Hepatocyte (in vitro differentiated cells): Measurements from ENCODE around the gene NOC2L. TPM values are rescaled to one million over a fixed set of nuclear protein-coding genes. Genes with fewer than 3 reads are reported as not detected.
"Not testable (repeated sequence)": the region's sequence is repeated elsewhere in the genome, so short reads cannot be mapped to it uniquely, and the experiment has no call there.

Experiments
- DNase-seq: peaks from one replicate; pipeline ENCODE4 v3.0.0-alpha.2; 2016; ENCODE audit warnings: low spot score
- H2AFZ ChIP-seq: fragments of 200-600 bp; sonication (generic); 2 replicates; pipeline ENCODE4 v1.6.0; 2016; ENCODE audit warnings: antibody characterized with exemption, mild to moderate bottlenecking
- H3K27ac ChIP-seq: fragments of 200-600 bp; sonication (generic); 2 replicates; pipeline ENCODE4 v1.5.1; 2016; ENCODE audit warnings: mild to moderate bottlenecking
- H3K27me3 ChIP-seq: fragments of 200-600 bp; sonication (generic); 2 replicates; pipeline ENCODE4 v1.6.1; 2016
- H3K36me3 ChIP-seq: fragments of 200-600 bp; sonication (generic); replicated peaks from 2 replicates; pipeline ENCODE4 v1.5.1; 2016; ENCODE audit warnings: low read depth; ENCODE audit not compliant: insufficient read depth
- H3K4me1 ChIP-seq: fragments of 200-600 bp; sonication (generic); 2 replicates; pipeline ENCODE4 v1.5.1; 2016; ENCODE audit warnings: mild to moderate bottlenecking, moderate library complexity; ENCODE audit not compliant: insufficient read depth
- H3K4me2 ChIP-seq: fragments of 200-600 bp; sonication (generic); 2 replicates; pipeline ENCODE4 v1.6.0; 2016
- H3K4me3 ChIP-seq: fragments of 200-600 bp; sonication (generic); 2 replicates; pipeline ENCODE4 v1.5.1; 2016; ENCODE audit warnings: mild to moderate bottlenecking
- H3K79me2 ChIP-seq: fragments of 200-600 bp; sonication (generic); 2 replicates; pipeline ENCODE4 v1.6.0; 2017; ENCODE audit warnings: mild to moderate bottlenecking
- H3K9me2 ChIP-seq: fragments of 200-600 bp; sonication (generic); replicated peaks from 2 replicates; pipeline ENCODE4 v1.6.0; 2017; ENCODE audit warnings: mild to moderate bottlenecking; ENCODE audit not compliant: insufficient read depth
- H3K9me3 ChIP-seq: fragments of 200-600 bp; sonication (generic); 2 replicates; pipeline ENCODE4 v1.5.1; 2016; ENCODE audit warnings: low read depth, mild to moderate bottlenecking
- H4K20me1 ChIP-seq: fragments of 200-600 bp; sonication (generic); 2 replicates; pipeline ENCODE4 v1.6.0; 2016; ENCODE audit warnings: mild to moderate bottlenecking; ENCODE audit not compliant: insufficient read depth, poor library complexity, severe bottlenecking
- CTCF ChIP-seq: fragments of 200-600 bp; sonication (generic); IDR thresholded peaks from 2 replicates; pipeline ENCODE4 v1.5.1; 2016; ENCODE audit warnings: antibody characterized with exemption, mild to moderate bottlenecking; ENCODE audit not compliant: poor library complexity
- EZH2 ChIP-seq: fragments of 200-600 bp; sonication (generic); IDR thresholded peaks from 2 replicates; pipeline ENCODE4 v1.6.1; 2016; ENCODE audit warnings: antibody characterized with exemption, mild to moderate bottlenecking, borderline replicate concordance
- EZH2phosphoT487 ChIP-seq: fragments of 200-600 bp; sonication (generic); IDR thresholded peaks from one replicate; pipeline ENCODE4 v1.6.1; 2018; ENCODE audit warnings: antibody characterized with exemption, mild to moderate bottlenecking, low read depth, moderate library complexity; ENCODE audit not compliant: unreplicated experiment, severe bottlenecking
- WGBS: methylation state at CpG from one replicate; pipeline ENCODE4 v1.1.6; 2016; ENCODE audit warnings: low lambda C conversion rate; ENCODE audit errors: missing lambda C conversion rate; 5-methylcytosine and 5-hydroxymethylcytosine counted together
- polyA plus RNA-seq: library from polyadenylated mRNA; unstranded; fragments of >200 nt; fragmentation: Nextera tagmentation; extraction: Ambion mirVana; gene quantifications from 2 replicates; pipeline ENCODE4 v1.2.1, GENCODE V29; 2016
- total RNA-seq: library from RNA; depleted of rRNA; stranded (reverse); fragments of >200 nt; gene quantifications from 2 replicates; pipeline ENCODE4 v1.2.3, GENCODE V29; 2014

Gene NOC2L
- total and polyA plus RNA-seq, 2 experiments from 2014 or later = 44.3 to 66.6 TPM

GRCh38 chr1:950881-951280 is 8.2 kb downstream of the NOC2L start:
- H3K36me3 ChIP-seq = no peaks in the 10 kb centered on the region
- H3K4me2 ChIP-seq = no peak overlapping the region
- no peak overlapping the region for H2AFZ ChIP-seq
- H3K79me2 ChIP-seq = no peaks in the 10 kb centered on the region
- no peaks in the 10 kb centered on the region for H3K4me1 ChIP-seq
- no peak for DNase-seq
- H4K20me1 ChIP-seq = no peaks in the 10 kb centered on the region
- no peak overlapping the region for H3K27ac ChIP-seq
- WGBS = 93% methylated on average over 18 of the region's 23 CpGs
- no peaks in the 10 kb centered on the region for H3K27me3 ChIP-seq
- no peak overlapping the region for H3K4me3 ChIP-seq
- TF ChIP-seq CTCF (no peak), EZH2 (no peak), EZH2phosphoT487 (no peak)
- no peaks in the 10 kb centered on the region for H3K9me3 ChIP-seq
- H3K9me2 ChIP-seq = no peaks in the 10 kb centered on the region

DNA sequence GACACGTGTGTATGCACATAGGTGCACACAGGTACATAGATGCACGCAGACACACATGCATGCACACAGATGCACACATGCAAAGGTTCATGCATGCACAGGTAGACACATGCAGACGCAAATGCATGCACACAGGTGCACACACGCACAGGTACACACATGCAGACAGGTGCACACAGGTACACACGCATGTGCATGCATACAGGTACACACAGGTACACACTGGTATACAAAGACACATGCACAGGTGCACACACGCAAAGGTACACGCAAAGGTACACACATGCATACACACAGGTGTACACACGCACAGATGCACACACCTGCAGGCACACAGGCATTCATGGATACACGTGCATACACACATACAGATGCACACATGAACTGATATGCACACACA is 8.8 kb downstream of the NOC2L start:
- Histone ChIP-seq H3K36me3 (no peaks in the 10 kb centered on the region), H3K27me3 (no peaks in the 10 kb centered on the region), H3K9me3 (no peaks in the 10 kb centered on the region)

DNA sequence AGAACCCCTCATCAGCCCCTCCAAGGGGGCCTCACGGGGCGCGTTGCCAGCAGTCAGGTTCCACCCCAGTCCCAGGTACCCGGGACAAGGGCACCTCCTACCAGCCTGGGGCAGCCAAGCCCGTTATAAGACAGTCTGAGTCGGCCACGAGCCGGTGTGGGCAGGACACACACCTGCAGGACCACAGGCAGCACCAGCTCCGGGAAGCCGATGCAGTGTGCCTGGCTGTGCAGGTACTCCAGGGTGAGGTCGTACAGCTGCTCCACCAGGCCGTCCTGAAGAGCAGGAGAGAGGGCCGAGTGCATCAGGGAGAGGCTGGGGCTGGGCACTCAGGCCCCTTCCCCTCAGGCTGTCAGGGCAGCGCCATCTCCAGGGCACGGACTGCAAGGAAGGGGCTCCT is 11.1 kb downstream of the NOC2L start:
- no peaks in the 10 kb centered on the region for H3K9me3 ChIP-seq
- no peak for DNase-seq
- H3K79me2 ChIP-seq = no peaks in the 10 kb centered on the region
- no peak for TF ChIP-seq EZH2
- no peak for TF ChIP-seq EZH2phosphoT487
- TF ChIP-seq CTCF = no peak
- H2AFZ ChIP-seq = no peak overlapping the region
- no peaks in the 10 kb centered on the region for H3K36me3 ChIP-seq
- peaks cover 6% of the 10 kb centered on the region for H3K4me1 ChIP-seq
- 97% methylated on average over 13 of the region's 15 CpGs for WGBS
- no peak overlapping the region for H3K4me2 ChIP-seq
- H3K27ac ChIP-seq = no peak overlapping the region
- H3K4me3 ChIP-seq = no peak overlapping the region
- peaks cover 2% of the 10 kb centered on the region for H3K27me3 ChIP-seq
- no peaks in the 10 kb centered on the region for H3K9me2 ChIP-seq
- H4K20me1 ChIP-seq = no peaks in the 10 kb centered on the region

More for the DNA sequence above, 8.8 kb downstream of the NOC2L start:
- Histone ChIP-seq H3K79me2 (no peaks in the 10 kb centered on the region), H3K27ac (no peak overlapping the region), H3K9me2 (no peaks in the 10 kb centered on the region), H3K4me2 (no peak overlapping the region), H3K4me3 (no peak overlapping the region), H3K4me1 (no peaks in the 10 kb centered on the region), H2AFZ (no peak overlapping the region), H4K20me1 (no peaks in the 10 kb centered on the region)
- no peak for DNase-seq
- TF ChIP-seq EZH2phosphoT487 (no peak), CTCF (no peak), EZH2 (no peak)
- WGBS = 97% methylated on average over 9 of the region's 9 CpGs

DNA sequence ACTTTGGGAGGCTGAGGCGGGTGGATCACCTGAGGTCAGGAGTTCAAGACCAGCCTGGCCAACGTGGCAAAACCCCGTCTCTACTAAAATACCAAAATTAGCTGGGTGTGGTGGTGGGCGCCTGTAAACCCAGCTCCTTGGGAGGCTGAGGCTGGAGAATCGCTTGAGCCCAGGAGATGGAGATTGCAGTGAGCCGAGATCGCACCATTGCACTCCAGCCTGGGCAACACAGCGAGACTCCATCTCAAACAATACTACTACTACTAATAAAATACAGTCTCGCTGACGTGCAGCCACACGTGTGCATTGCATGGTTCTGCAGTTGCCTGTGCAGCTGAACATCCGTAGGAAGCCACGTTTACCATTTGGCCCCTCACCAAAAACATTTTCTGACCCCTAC is 12.2 kb downstream of the NOC2L start:
- H3K36me3 ChIP-seq, H3K9me3 ChIP-seq, DNase-seq, H4K20me1 ChIP-seq, H2AFZ ChIP-seq, H3K27ac ChIP-seq, H3K4me3 ChIP-seq, H3K9me2 ChIP-seq, H3K27me3 ChIP-seq, H3K4me2 ChIP-seq, H3K79me2 ChIP-seq: not testable (repeated sequence)
- peaks cover 18% of the 10 kb centered on the region for H3K4me1 ChIP-seq
- 95% methylated on average over 13 of the region's 13 CpGs for WGBS
